K562 (cell line): Measurements from ENCODE around the gene ICA1. TPM values are rescaled to one million over a fixed set of nuclear protein-coding genes. Genes with fewer than 3 reads are reported as not detected.

ENCODE experiments used
- NKRF ChIP-seq: fragments of 450-650 bp; IDR thresholded peaks from 2 replicates; pipeline ENCODE4 v1.6.1; 2016; ENCODE audit warnings: borderline replicate concordance
- ZBTB9 ChIP-seq: fragments of 450-650 bp; formaldehyde crosslinking; IDR thresholded peaks from 2 replicates; pipeline ENCODE4 v1.4.0; 2020; ENCODE audit warnings: mild to moderate bottlenecking, moderate library complexity
- ZNF586 ChIP-seq: fragments of 450-650 bp; formaldehyde crosslinking; conservative IDR thresholded peaks from 2 replicates; pipeline ENCODE4 v1.4.0; 2020; ENCODE audit warnings: mild to moderate bottlenecking, moderate library complexity
- ZNF77 ChIP-seq: fragments of 250-450 bp; sonication (Bioruptor Pico); IDR thresholded peaks from 2 replicates; pipeline ENCODE4 v1.5.0; 2020
- polyA plus RNA-seq, 8 experiments: library from polyadenylated mRNA; depleted of rRNA in 4 of 8; stranded (reverse) in 5 of 8; unstranded in 3 of 8; fragments of >200 nt; fragmentation: Nextera tagmentation in 2 of 8; fragmentation: Illumina TruSeq in 1 of 8; extraction: Ambion mirVana in 2 of 8; extraction: Trizol in 1 of 8; gene quantifications; 2 replicates each; pipeline versions ENCODE4 v1.2.1 to v1.2.3, GENCODE V29; 2011 to 2014; ENCODE audit warnings: inconsistent platforms in 1 of 8, missing spikeins in 1 of 8
- total RNA-seq, 7 experiments: library from RNA; depleted of rRNA in 6 of 7; stranded (reverse); fragments of >200 nt in 6 of 7; fragmentation: Illumina TruSeq in 2 of 7; extraction: Trizol in 2 of 7; gene quantifications; 2 replicates each; pipeline versions ENCODE4 v1.2.1 to v1.2.3, GENCODE V29; 2011 to 2021; ENCODE audit warnings: low replicate concordance in 1 of 7
- TF ChIP-seq, protein P1 (sequence below): fragments of 250-450 bp; sonication (Bioruptor Pico); IDR thresholded peaks from 2 replicates; pipeline ENCODE4 v1.4.0; 2020

Gene ICA1
- total and polyA plus RNA-seq, 9 of the 15 experiments (the other 6 are each of a cell fraction or from before 2014, with no cell fraction given): 7.1 to 22.3 (median 16.4) TPM

- TF ChIP-seq ZBTB9: no peak
- TF ChIP-seq ZNF77 (CRISPR knock-in tag): no peak
- no peak for TF ChIP-seq NKRF
- TF ChIP-seq ZNF586 (CRISPR knock-in tag): no peak
- TF ChIP-seq, protein P1, sequence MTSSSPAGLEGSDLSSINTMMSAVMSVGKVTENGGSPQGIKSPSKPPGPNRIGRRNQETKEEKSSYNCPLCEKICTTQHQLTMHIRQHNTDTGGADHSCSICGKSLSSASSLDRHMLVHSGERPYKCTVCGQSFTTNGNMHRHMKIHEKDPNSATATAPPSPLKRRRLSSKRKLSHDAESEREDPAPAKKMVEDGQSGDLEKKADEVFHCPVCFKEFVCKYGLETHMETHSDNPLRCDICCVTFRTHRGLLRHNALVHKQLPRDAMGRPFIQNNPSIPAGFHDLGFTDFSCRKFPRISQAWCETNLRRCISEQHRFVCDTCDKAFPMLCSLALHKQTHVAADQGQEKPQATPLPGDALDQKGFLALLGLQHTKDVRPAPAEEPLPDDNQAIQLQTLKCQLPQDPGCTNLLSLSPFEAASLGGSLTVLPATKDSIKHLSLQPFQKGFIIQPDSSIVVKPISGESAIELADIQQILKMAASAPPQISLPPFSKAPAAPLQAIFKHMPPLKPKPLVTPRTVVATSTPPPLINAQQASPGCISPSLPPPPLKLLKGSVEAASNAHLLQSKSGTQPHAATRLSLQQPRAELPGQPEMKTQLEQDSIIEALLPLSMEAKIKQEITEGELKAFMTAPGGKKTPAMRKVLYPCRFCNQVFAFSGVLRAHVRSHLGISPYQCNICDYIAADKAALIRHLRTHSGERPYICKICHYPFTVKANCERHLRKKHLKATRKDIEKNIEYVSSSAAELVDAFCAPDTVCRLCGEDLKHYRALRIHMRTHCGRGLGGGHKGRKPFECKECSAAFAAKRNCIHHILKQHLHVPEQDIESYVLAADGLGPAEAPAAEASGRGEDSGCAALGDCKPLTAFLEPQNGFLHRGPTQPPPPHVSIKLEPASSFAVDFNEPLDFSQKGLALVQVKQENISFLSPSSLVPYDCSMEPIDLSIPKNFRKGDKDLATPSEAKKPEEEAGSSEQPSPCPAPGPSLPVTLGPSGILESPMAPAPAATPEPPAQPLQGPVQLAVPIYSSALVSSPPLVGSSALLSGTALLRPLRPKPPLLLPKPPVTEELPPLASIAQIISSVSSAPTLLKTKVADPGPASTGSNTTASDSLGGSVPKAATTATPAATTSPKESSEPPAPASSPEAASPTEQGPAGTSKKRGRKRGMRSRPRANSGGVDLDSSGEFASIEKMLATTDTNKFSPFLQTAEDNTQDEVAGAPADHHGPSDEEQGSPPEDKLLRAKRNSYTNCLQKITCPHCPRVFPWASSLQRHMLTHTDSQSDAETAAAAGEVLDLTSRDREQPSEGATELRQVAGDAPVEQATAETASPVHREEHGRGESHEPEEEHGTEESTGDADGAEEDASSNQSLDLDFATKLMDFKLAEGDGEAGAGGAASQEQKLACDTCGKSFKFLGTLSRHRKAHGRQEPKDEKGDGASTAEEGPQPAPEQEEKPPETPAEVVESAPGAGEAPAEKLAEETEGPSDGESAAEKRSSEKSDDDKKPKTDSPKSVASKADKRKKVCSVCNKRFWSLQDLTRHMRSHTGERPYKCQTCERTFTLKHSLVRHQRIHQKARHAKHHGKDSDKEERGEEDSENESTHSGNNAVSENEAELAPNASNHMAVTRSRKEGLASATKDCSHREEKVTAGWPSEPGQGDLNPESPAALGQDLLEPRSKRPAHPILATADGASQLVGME (CRISPR knock-in tag): no peak
Measured at GRCh38 chr7:8070451-8071180, 191.4 kb downstream of the ICA1 start (continued).
